Measurements from ENCODE around the gene CCDC81.

DNA sequence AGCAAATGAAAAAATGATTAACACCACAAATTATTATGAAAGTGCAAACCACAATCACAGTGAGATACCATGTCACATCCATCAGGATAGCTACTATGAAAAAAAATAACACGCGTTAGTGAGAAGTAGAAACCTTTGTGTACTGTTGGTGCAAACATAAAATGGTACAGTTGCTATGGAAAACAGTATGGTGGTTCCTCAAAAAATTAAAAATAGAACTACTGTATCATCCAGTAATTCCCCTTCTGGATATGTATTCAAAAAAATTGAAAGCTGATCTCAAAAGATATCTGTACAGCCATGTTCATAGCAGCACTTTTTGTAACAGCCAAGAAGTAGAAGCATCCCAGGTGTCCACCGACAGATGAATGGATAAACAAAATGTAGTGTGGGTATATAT, 43.4 kb downstream of the CCDC81 start:
- TF ChIP-seq, protein P1, sequence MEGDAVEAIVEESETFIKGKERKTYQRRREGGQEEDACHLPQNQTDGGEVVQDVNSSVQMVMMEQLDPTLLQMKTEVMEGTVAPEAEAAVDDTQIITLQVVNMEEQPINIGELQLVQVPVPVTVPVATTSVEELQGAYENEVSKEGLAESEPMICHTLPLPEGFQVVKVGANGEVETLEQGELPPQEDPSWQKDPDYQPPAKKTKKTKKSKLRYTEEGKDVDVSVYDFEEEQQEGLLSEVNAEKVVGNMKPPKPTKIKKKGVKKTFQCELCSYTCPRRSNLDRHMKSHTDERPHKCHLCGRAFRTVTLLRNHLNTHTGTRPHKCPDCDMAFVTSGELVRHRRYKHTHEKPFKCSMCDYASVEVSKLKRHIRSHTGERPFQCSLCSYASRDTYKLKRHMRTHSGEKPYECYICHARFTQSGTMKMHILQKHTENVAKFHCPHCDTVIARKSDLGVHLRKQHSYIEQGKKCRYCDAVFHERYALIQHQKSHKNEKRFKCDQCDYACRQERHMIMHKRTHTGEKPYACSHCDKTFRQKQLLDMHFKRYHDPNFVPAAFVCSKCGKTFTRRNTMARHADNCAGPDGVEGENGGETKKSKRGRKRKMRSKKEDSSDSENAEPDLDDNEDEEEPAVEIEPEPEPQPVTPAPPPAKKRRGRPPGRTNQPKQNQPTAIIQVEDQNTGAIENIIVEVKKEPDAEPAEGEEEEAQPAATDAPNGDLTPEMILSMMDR (IDR thresholded peaks at IDR 0.05; ENCODE audit: low read depth, low read length) = no peak
- TF ChIP-seq EZH2phosphoT487 (IDR thresholded peaks at IDR 0.05; ENCODE audit: low read depth) = no peak

Measured in OCI-LY3 (cell line).